Gastrocnemius medialis (tissue), 4 donors: Measurements from ENCODE around the gene CNTN4.

ENCODE experiments used
- POLR2A ChIP-seq, 2 donors: fragments of 450-650 bp; IDR thresholded peaks; one replicate each; pipeline ENCODE4 v1.6.1; 2017; ENCODE audit warnings: antibody characterized with exemption in 2 of 2, mild to moderate bottlenecking in 2 of 2, moderate library complexity in 2 of 2
- TF ChIP-seq, protein P1 (sequence below), 5 experiments: fragments of 450-650 bp in 3 of 5; fragments of 200-600 bp in 2 of 5; sonication (generic) in 2 of 5; IDR thresholded peaks in 4 of 5; conservative IDR thresholded peaks in 1 of 5; 1 replicate in 4 of 5; 2 replicates in 1 of 5; pipeline ENCODE4 v1.5.1; 2016 to 2019; ENCODE audit warnings: antibody characterized with exemption in 5 of 5, mild to moderate bottlenecking in 3 of 5, moderate library complexity in 3 of 5

DNA sequence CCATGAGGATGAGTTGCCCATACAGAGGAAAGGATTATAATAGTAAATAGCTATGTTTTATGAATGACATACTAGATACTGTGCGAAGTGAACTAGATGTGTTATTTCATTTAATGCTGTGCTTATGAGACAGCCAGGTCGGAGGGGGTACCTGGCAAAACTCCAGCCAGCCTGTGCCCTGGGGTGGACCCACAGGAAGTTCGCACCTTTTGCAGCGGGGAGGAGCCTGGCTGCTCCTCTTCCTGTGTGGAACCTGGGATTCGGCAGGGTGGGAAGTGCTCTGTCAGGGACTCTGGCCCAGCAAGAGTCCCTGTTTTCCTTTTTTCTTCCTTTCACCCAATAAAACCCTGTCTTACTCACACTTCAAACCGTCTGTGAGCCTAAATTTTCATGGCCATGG lies 559.3 kb downstream of the CNTN4 start:
- TF ChIP-seq POLR2A (IDR thresholded peaks at IDR 0.05), result no peak
- TF ChIP-seq, protein P1, sequence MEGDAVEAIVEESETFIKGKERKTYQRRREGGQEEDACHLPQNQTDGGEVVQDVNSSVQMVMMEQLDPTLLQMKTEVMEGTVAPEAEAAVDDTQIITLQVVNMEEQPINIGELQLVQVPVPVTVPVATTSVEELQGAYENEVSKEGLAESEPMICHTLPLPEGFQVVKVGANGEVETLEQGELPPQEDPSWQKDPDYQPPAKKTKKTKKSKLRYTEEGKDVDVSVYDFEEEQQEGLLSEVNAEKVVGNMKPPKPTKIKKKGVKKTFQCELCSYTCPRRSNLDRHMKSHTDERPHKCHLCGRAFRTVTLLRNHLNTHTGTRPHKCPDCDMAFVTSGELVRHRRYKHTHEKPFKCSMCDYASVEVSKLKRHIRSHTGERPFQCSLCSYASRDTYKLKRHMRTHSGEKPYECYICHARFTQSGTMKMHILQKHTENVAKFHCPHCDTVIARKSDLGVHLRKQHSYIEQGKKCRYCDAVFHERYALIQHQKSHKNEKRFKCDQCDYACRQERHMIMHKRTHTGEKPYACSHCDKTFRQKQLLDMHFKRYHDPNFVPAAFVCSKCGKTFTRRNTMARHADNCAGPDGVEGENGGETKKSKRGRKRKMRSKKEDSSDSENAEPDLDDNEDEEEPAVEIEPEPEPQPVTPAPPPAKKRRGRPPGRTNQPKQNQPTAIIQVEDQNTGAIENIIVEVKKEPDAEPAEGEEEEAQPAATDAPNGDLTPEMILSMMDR (IDR thresholded peaks at IDR 0.05 in 4 of 5, conservative IDR thresholded peaks at IDR 0.05 in 1 of 5), result no peak
